ENCODE data around the gene REST. TPM values are rescaled to one million over a fixed set of nuclear protein-coding genes. Genes with fewer than 3 reads are reported as not detected.

Gene REST
- total and polyA plus RNA-seq, 10 donors, result 3.6 to 45.4 (median 37.1) TPM

DNA sequence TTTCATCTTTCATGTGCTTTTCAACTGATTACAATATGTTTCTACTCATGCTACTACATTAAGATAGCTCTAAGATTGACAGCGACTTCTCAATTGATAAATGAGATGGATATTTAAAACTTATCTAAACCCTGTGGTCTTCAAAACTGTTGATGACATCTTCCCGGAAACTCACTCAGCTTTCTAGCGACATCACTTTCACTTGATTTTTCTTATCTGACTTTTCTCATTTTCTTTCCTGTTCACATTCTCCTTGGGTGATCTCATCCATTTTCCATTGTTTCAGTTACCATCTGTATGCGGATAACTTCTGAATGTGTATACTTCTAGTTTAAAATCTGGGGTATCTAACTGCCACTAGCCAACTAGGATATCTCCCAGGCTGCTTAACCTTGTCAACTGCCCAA, 74.1 kb downstream of the REST start:
- Histone ChIP-seq H3K27me3 (replicated peaks in 1 of 7) (no peaks in the 10 kb centered on the region), H3K27ac (peak overlapping the region in 5 of 8 donors; percentile 23 to 54 (median 36)), H3K4me1 (peaks cover 30 to 84% (median 59%) of the 10 kb centered on the region in 6 donors), H3K4me3 (peak overlapping the region in 1 of 8 donors; percentile 27), H3K36me3 (peaks cover 0 to 39% (median 20%) of the 10 kb centered on the region in 6 donors), H3K9me3 (no peaks in the 10 kb centered on the region)
- DNase-seq, result no peak
- intact Hi-C loops (cut with DNase I; ENCODE audit: low total_unique reads), result no loop called here
- TF ChIP-seq POLR2AphosphoS5 (IDR thresholded peaks at IDR 0.05), result no peak
- TF ChIP-seq, protein P1, sequence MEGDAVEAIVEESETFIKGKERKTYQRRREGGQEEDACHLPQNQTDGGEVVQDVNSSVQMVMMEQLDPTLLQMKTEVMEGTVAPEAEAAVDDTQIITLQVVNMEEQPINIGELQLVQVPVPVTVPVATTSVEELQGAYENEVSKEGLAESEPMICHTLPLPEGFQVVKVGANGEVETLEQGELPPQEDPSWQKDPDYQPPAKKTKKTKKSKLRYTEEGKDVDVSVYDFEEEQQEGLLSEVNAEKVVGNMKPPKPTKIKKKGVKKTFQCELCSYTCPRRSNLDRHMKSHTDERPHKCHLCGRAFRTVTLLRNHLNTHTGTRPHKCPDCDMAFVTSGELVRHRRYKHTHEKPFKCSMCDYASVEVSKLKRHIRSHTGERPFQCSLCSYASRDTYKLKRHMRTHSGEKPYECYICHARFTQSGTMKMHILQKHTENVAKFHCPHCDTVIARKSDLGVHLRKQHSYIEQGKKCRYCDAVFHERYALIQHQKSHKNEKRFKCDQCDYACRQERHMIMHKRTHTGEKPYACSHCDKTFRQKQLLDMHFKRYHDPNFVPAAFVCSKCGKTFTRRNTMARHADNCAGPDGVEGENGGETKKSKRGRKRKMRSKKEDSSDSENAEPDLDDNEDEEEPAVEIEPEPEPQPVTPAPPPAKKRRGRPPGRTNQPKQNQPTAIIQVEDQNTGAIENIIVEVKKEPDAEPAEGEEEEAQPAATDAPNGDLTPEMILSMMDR (IDR thresholded peaks at IDR 0.05 in 8 of 11, conservative IDR thresholded peaks at IDR 0.05 in 3 of 11), result no peak
- no peak for TF ChIP-seq POLR2A (IDR thresholded peaks at IDR 0.05)
- WGBS, 5 donors, result 64 to 76% (median 69%) methylated on average over 4 of the region's 4 CpGs

DNA sequence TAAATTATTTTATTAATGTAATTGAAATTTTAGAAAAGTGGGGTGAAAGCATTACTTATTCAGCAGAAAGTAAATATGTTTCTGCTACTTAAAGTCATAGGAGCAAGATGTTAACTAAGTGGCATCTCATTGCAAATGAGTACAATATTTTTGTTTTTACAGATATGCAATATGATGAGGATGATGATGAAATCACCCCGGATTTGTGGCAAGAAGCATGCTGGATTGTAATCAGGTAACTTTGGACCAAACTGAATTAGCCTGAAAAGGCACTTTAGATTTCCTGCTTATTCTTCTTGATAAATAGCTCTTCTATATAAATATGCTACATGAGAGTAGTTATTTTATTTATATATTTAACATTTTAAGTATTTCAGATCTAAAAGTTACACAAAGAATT, 78.5 kb downstream of the REST start:
- no peak for DNase-seq
- intact Hi-C loops (cut with DNase I; ENCODE audit: low total_unique reads), result no loop called here
- Histone ChIP-seq H3K4me1 (peaks cover 16 to 83% (median 50%) of the 10 kb centered on the region in 6 donors), H3K4me3 (no peak overlapping the region), H3K9me3 (no peaks in the 10 kb centered on the region), H3K36me3 (peaks cover 0 to 76% (median 59%) of the 10 kb centered on the region in 6 donors), H3K27me3 (replicated peaks in 1 of 7) (no peaks in the 10 kb centered on the region), H3K27ac (no peak overlapping the region)
- TF ChIP-seq POLR2A (IDR thresholded peaks at IDR 0.05) (no peak), POLR2AphosphoS5 (IDR thresholded peaks at IDR 0.05) (no peak)
- TF ChIP-seq, protein P1 (IDR thresholded peaks at IDR 0.05 in 8 of 11, conservative IDR thresholded peaks at IDR 0.05 in 3 of 11), result no peak
- 60 to 90% (median 83%) methylated on average over 1 of the region's 1 CpG for WGBS, 5 donors

DNA sequence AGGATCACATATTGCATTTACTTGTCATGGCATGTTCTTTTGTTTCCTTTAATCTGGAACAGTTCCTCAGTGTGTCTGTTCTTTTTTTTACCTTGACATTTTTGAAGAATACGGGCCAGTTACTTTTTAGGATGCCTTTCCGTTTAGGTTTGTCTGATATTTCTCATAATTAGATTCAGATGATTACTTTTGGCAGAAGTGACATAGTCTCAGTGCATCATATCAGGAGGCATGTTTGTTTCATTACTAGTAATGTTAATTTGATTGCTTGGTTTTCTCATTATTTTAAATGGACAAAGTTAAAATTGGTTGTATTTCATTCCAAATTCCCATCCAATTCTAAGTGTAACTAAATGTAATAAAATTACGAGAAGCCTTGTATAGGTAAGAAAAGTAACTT, 79.3 kb downstream of the REST start:
- 94 to 97% (median 96%) methylated on average over 3 of the region's 3 CpGs for WGBS, 5 donors
- Histone ChIP-seq H3K4me1 (peaks cover 10 to 83% (median 42%) of the 10 kb centered on the region in 6 donors), H3K27ac (no peak overlapping the region), H3K27me3 (replicated peaks in 1 of 7) (no peaks in the 10 kb centered on the region), H3K36me3 (peaks cover 3 to 83% (median 66%) of the 10 kb centered on the region in 6 donors), H3K4me3 (no peak overlapping the region), H3K9me3 (no peaks in the 10 kb centered on the region)
- intact Hi-C loops (cut with DNase I; ENCODE audit: low total_unique reads), result no loop called here
- TF ChIP-seq, protein P1 (IDR thresholded peaks at IDR 0.05 in 8 of 11, conservative IDR thresholded peaks at IDR 0.05 in 3 of 11), result no peak
- TF ChIP-seq POLR2A (IDR thresholded peaks at IDR 0.05) (no peak), POLR2AphosphoS5 (IDR thresholded peaks at IDR 0.05) (no peak)
- DNase-seq, result no peak

DNA sequence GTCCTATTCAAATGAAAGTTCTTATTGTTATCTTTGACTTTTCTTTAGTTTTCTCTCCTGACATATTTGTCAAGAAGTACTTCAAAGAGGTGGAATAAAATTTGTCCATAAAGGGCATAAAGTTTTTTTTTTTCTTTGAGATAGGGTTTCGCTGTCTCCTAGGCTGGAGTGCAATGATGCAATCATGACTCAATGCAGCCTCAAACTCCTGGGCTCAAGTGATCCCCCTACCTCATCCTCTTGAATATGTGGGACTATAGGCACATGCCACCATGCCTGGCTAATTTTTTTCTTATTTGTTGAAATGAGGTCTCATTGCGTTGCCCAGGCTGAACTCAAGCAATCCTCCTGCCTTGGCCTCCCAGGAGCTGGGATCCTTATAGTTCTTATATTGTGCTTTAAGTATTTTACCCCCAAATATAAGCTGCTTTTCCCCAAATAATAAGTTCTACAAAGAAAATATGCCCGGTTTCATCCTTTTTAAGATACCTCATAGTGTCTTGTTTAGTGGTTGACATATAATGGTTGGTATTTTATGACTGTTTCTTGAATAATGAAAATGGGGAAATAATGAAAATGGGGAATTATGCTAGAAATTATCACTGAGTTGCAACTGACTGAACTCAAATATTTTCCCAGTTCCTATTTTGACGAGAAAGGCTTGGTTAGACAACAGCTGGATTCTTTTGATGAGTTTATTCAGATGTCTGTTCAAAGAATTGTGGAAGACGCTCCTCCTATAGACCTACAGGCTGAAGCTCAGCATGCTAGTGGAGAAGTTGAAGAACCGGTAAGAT, 82.6 kb downstream of the REST start:
- intact Hi-C loops (cut with DNase I; ENCODE audit: low total_unique reads), result no loop called here
- H3K36me3 ChIP-seq, result peaks cover 3 to 100% (median 91%) of the 10 kb centered on the region in 6 donors
- peaks cover 0 to 61% (median 14%) of the 10 kb centered on the region in 6 donors for H3K4me1 ChIP-seq
- 76 to 88% (median 83%) methylated on average over 6 of the region's 6 CpGs for WGBS, 5 donors
- DNase-seq, result no peak
- H3K4me3 ChIP-seq, result no peak overlapping the region
- no peaks in the 10 kb centered on the region for H3K27me3 ChIP-seq (replicated peaks in 1 of 7)
- H3K27ac ChIP-seq, result no peak overlapping the region
- no peak for TF ChIP-seq POLR2AphosphoS5 (IDR thresholded peaks at IDR 0.05)
- TF ChIP-seq POLR2A (IDR thresholded peaks at IDR 0.05), result no peak
- TF ChIP-seq, protein P1 (IDR thresholded peaks at IDR 0.05 in 8 of 11, conservative IDR thresholded peaks at IDR 0.05 in 3 of 11), result no peak
- no peaks in the 10 kb centered on the region for H3K9me3 ChIP-seq

Data from spleen (tissue), 11 donors.